CD4-positive, alpha-beta T cell (primary cell): ENCODE results near the gene RER1. TPM values are rescaled to one million over a fixed set of nuclear protein-coding genes. Genes with fewer than 3 reads are reported as not detected.

Experiments
- ATAC-seq: fragments of 200-7000 bp; cut with Tn5 transposase; one replicate; pipeline ENCODE4 v1.10.0; 2022; ENCODE audit warnings: mild to moderate bottlenecking; ENCODE audit not compliant: poor library complexity
- CTCF ChIA-PET: fragments of 350-600 bp; sonication (Branson Sonifier 250); formaldehyde crosslinking; loops from one replicate; lab custom pipeline; 2021; ENCODE audit warnings: antibody characterized with exemption, inconsistent platforms; lab: Charles Lee
- POLR2A ChIA-PET: fragments of 350-600 bp; sonication (Branson Sonifier 250); formaldehyde crosslinking; loops from one replicate; lab custom pipeline; 2021; ENCODE audit warnings: antibody characterized with exemption, inconsistent platforms; lab: Charles Lee
- DNase-seq, 14 experiments: peaks; one replicate each; pipeline ENCODE4 v3.0.0-alpha.2; 2013 to 2020; ENCODE audit warnings: mixed read lengths in 2 of 14
- H3K27ac ChIP-seq, 2 donors: one replicate each; pipeline versions ENCODE4 v1.5.1 to v1.7.0; 2013; ENCODE audit warnings: low read length in 2 of 2, low read depth in 1 of 2, mild to moderate bottlenecking in 1 of 2
- H3K27me3 ChIP-seq, 2 experiments: 1 replicate in 1 of 2; 2 replicates in 1 of 2; pipeline versions ENCODE4 v1.6.1 to v1.7.0; 2013; ENCODE audit warnings: low read length in 2 of 2, control low read depth in 1 of 2, mild to moderate bottlenecking in 1 of 2, moderate library complexity in 1 of 2; ENCODE audit not compliant: insufficient read depth in 2 of 2, control insufficient read depth in 1 of 2
- H3K36me3 ChIP-seq: one replicate; pipeline ENCODE4 v1.6.1; 2013; ENCODE audit warnings: low read length, control low read depth; ENCODE audit not compliant: insufficient read depth
- H3K4me1 ChIP-seq: one replicate; pipeline ENCODE4 v1.6.1; 2013; ENCODE audit warnings: low read length, control low read depth; ENCODE audit not compliant: insufficient read depth
- H3K4me3 ChIP-seq: one replicate; pipeline ENCODE4 v1.5.1; 2013; ENCODE audit warnings: mild to moderate bottlenecking, low read length, moderate library complexity
- H3K9me3 ChIP-seq, 2 experiments: 1 replicate in 1 of 2; 2 replicates in 1 of 2; pipeline versions ENCODE4 v1.6.1 to v1.7.0; 2013; ENCODE audit warnings: low read length in 2 of 2, mild to moderate bottlenecking in 2 of 2, control low read depth in 1 of 2, moderate library complexity in 1 of 2; ENCODE audit not compliant: control insufficient read depth in 1 of 2, insufficient read depth in 1 of 2
- H3K27ac Mint-ChIP-seq: one replicate; pipeline ENCODE4 v1.8.0; 2020; ENCODE audit warnings: mixed read lengths
- H3K27me3 Mint-ChIP-seq: one replicate; pipeline ENCODE4 v1.8.0; 2021; ENCODE audit warnings: mixed read lengths
- H3K36me3 Mint-ChIP-seq: one replicate; pipeline ENCODE4 v1.8.0; 2021; ENCODE audit warnings: low read depth, mixed read lengths
- H3K4me1 Mint-ChIP-seq: one replicate; pipeline ENCODE4 v1.8.0; 2021; ENCODE audit warnings: low read depth, mixed read lengths
- H3K4me3 Mint-ChIP-seq: one replicate; pipeline ENCODE4 v1.8.0; 2020; ENCODE audit warnings: mild to moderate bottlenecking, mixed read lengths
- H3K9me3 Mint-ChIP-seq: one replicate; pipeline ENCODE4 v1.8.0; 2020; ENCODE audit warnings: mixed read lengths
- intact Hi-C, 2 experiments: fragments of 100-400 bp; cut with DNase I in 1 of 2; cut with micrococcal nuclease in 1 of 2; formaldehyde crosslinking; loops; one replicate each; pipeline versions ENCODE4 v1.15.1 to v1.9.0; 2023 to 2025; cut with DNase I, micrococcal nuclease
- total RNA-seq, 174 experiments: library from RNA in 2 of 174; stranded (reverse) in 2 of 174; gene quantifications; one replicate each; pipeline ENCODE4 v1.2.3 and lab custom pipeline; 2021 to 2026
- TF ChIP-seq, protein P1 (sequence below): fragments of 200-600 bp; IDR thresholded peaks from one replicate; pipeline ENCODE4 v1.8.0; 2022; ENCODE audit warnings: antibody characterized with exemption, mild to moderate bottlenecking

The RER1 gene
- total RNA-seq, 2 experiments from 2014 or later = 57.9 to 60.7 TPM

DNA sequence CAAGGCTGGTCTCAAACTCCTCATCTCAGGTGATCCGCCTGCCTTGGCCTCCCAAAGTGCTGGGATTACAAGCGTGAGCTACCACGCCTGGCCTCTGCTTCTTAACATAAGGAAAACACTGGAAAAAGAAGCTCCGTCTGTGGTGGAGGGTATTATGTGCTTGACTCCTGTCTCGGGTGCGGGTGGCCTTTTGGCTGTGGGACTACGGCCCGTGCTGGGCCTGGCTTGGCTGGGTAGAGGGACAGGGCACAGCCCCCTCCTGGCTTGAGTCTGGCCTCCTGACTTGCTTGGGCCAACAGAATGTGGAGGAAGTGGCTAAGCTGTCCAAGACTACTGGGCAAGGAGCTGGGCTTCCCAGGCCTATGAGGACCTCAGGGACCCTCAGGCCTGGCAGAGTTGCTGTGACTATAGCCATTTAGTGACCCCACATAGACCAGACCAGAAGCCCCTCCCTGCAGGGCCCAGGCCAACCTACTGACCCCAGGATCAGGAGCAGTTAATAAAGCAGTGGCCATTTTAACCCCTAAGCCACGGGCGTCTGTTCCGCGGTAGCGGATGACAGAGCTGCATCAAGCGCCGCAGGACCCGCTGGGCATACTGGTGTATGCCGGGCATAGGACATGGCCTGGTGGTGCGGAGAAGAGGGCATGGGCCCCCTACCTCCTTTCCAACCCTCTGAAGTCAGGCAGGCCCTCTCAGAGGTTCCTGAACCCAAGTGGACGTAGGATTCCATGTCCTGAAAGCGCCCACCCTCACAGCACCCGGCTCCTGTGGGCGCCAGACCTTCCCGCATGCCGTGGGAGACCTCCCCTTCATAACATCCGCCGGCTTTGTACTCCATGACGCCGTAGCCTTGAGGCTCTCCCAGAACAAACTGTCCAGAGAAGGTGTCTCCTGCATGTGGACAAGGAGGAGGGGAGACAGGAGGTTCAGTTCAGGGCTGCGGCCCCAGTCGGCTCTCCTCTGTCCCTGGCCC is 4.7 kb upstream of the RER1 start:
- ATAC-seq = no peak
- H3K9me3 Mint-ChIP-seq = no peaks in the 10 kb centered on the region

DNA sequence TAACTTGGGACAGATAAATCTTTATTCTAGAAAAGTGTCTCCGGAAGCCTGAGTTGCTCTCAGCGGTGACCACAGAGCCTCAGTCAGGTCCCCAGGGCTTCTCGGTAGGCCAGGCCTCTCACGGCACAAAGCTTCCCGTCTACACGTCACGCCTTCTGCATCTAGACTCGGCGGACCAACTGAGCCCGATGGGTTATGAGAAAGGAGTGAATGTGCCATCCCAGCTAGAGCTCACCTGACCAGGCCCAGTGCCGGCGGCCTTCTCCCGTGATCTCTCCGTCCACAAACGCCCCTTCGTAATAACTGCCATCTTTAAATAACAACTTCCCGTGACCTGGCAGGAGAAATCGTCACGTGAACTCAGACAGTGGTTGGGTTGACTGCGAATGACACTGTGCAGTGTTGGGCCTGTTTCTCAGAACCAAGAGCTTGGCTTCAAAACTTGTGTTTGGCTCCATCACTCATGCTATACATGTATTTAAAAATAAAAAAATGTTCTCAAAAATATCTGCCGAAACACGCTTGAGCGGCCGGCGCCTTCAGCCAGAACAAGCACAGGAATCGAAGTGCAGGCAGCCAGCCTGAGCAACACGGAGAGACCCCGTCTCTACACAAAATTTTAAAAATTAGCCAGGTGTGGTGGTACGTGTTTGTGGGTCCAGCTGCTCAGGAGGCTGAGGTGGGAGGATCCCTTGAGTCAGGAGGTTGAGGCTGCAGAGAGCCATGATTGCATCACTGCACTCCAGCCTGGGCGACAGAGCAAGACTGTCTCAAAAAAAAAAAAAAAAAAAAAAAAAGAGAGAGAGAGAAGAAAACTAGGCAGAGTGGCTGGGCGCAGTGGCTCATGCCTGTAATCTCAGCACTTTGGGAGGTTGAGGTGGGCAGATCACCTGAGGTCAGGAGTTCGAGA is 3.4 kb upstream of the RER1 start:
- H3K9me3 Mint-ChIP-seq = no peaks in the 10 kb centered on the region
- H3K27ac Mint-ChIP-seq = no peak overlapping the region
- peaks cover 12% of the 10 kb centered on the region for H3K4me1 Mint-ChIP-seq
- H3K27ac ChIP-seq = no peak overlapping the region
- TF ChIP-seq, protein P1, sequence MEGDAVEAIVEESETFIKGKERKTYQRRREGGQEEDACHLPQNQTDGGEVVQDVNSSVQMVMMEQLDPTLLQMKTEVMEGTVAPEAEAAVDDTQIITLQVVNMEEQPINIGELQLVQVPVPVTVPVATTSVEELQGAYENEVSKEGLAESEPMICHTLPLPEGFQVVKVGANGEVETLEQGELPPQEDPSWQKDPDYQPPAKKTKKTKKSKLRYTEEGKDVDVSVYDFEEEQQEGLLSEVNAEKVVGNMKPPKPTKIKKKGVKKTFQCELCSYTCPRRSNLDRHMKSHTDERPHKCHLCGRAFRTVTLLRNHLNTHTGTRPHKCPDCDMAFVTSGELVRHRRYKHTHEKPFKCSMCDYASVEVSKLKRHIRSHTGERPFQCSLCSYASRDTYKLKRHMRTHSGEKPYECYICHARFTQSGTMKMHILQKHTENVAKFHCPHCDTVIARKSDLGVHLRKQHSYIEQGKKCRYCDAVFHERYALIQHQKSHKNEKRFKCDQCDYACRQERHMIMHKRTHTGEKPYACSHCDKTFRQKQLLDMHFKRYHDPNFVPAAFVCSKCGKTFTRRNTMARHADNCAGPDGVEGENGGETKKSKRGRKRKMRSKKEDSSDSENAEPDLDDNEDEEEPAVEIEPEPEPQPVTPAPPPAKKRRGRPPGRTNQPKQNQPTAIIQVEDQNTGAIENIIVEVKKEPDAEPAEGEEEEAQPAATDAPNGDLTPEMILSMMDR = no peak
- no peak for ATAC-seq
- ChIA-PET CTCF (interaction anchor here (0.8 kb wide), 1 partner anchor 26 kb away, joined by 3 read pairs; no protein-coding TSS in a partner anchor), POLR2A (no interaction called here)
- H3K27me3 Mint-ChIP-seq = no peaks in the 10 kb centered on the region
- intact Hi-C loops = loop anchor here in 1 of 2 experiments (10.0 kb wide), 1 partner anchor 73 kb away; no protein-coding TSS in a partner anchor
- H3K4me3 ChIP-seq = no peak overlapping the region
- DNase-seq = peak in 1 of 14 experiments; percentile 1
- H3K27me3 ChIP-seq = no peaks in the 10 kb centered on the region
- H3K36me3 ChIP-seq = peaks cover 7% of the 10 kb centered on the region
- H3K4me3 Mint-ChIP-seq = no peak overlapping the region
- H3K36me3 Mint-ChIP-seq = peaks cover 16% of the 10 kb centered on the region
- peaks cover 24% of the 10 kb centered on the region for H3K4me1 ChIP-seq
- no peaks in the 10 kb centered on the region for H3K9me3 ChIP-seq

More for the DNA sequence above, 4.7 kb upstream of the RER1 start:
- no peak overlapping the region for H3K4me3 ChIP-seq
- Mint-ChIP-seq H3K36me3 (peaks cover 4% of the 10 kb centered on the region), H3K27me3 (no peaks in the 10 kb centered on the region), H3K4me1 (no peaks in the 10 kb centered on the region), H3K27ac (no peak overlapping the region), H3K4me3 (peak overlapping the region; percentile 15)
- POLR2A ChIA-PET = no interaction called here
- peak in 1 of 14 experiments; percentile 1 for DNase-seq
- intact Hi-C loops = loop anchor here in 1 of 2 experiments (10.0 kb wide), 1 partner anchor 72 kb away; no protein-coding TSS in a partner anchor
- CTCF ChIA-PET = no interaction called here
- no peaks in the 10 kb centered on the region for H3K36me3 ChIP-seq
- H3K9me3 ChIP-seq = no peaks in the 10 kb centered on the region
- H3K27me3 ChIP-seq = no peaks in the 10 kb centered on the region
- H3K4me1 ChIP-seq = peaks cover 20% of the 10 kb centered on the region
- TF ChIP-seq, protein P1 = no peak
- no peak overlapping the region for H3K27ac ChIP-seq

DNA sequence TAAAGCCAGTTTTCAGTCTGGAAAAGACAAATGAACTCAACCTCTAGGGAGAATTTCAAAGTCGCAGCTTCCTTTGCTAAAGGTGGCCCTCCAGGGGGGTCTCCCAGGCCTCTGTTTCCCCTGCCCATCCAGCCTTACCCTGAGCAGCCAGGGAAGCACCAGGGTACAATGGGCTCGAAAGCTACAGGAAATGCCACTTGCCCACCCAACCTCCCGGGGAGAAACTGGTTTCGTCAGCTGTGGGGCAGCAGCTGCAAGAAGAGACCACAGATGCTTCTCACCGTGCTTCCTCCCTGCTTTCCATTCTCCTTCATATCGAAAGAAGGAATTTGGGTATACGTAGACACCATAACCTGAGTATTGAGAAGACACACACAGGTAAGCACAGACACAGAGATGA is 2.0 kb upstream of the RER1 start:
- Histone ChIP-seq H3K27ac (no peak overlapping the region), H3K9me3 (no peaks in the 10 kb centered on the region), H3K4me1 (peaks cover 38% of the 10 kb centered on the region), H3K4me3 (no peak overlapping the region), H3K27me3 (no peaks in the 10 kb centered on the region), H3K36me3 (peaks cover 20% of the 10 kb centered on the region)
- intact Hi-C loops = loop anchor here (2.0 to 10.0 kb wide), 4 partner anchors 75 to 755 kb away; partner anchors contain the start of genes FAAP20 (in 1 of the 2) and MMP23B (in 1 of the 2)
- ChIA-PET CTCF (interaction anchor here (1.2 to 1.3 kb wide), 2 partner anchors 8 to 195 kb away, joined by 5 read pairs; partner anchors contain the start of gene FAAP20), POLR2A (no interaction called here)
- TF ChIP-seq, protein P1 = no peak
- Mint-ChIP-seq H3K9me3 (no peaks in the 10 kb centered on the region), H3K4me1 (peaks cover 26% of the 10 kb centered on the region), H3K36me3 (peaks cover 27% of the 10 kb centered on the region), H3K27ac (no peak overlapping the region), H3K27me3 (no peaks in the 10 kb centered on the region), H3K4me3 (peak overlapping the region; percentile 79)
- DNase-seq (peak in 1 of 14 experiments; percentile 3), ATAC-seq (no peak)
